OCI-LY7 (cell line): ENCODE data around the gene KCNK6. TPM values are rescaled to one million over a fixed set of nuclear protein-coding genes. Genes with fewer than 3 reads are reported as not detected.

ENCODE experiments used
- BruUV-seq: library from RNA; stranded (reverse); fragments of 400-500 nt; replicated peaks from 2 replicates; lab custom pipeline; 2021; lab: Mats Ljungman, UMichigan
- CTCF ChIA-PET: fragments of 300-600 bp; sonication (Branson Sonifier 250); formaldehyde crosslinking; loops from one replicate; lab custom pipeline; 2022; ENCODE audit warnings: antibody characterized with exemption; ENCODE audit not compliant: unreplicated experiment; lab: Charles Lee
- POLR2A ChIA-PET: fragments of 300-600 bp; sonication (Branson Sonifier 250); formaldehyde crosslinking; loops from one replicate; lab custom pipeline; 2022; ENCODE audit warnings: antibody characterized with exemption; lab: Charles Lee
- DNase-seq: peaks from one replicate; pipeline ENCODE4 v3.0.0-alpha.2; 2015; ENCODE audit warnings: low spot score
- H2AFZ ChIP-seq: fragments of 200-600 bp; sonication (generic), shearing (Covaris generic); 2 replicates; pipeline ENCODE4 v1.6.1; 2014; ENCODE audit warnings: mild to moderate bottlenecking, antibody characterized with exemption, low read length, moderate library complexity
- H3K27ac ChIP-seq: fragments of 200-600 bp; sonication (generic); 2 replicates; pipeline ENCODE4 v1.5.1; 2014; ENCODE audit warnings: mixed run types, low read depth, mild to moderate bottlenecking, moderate library complexity, low read length, inconsistent platforms; ENCODE audit not compliant: poor library complexity, severe bottlenecking
- H3K36me3 ChIP-seq: fragments of 200-600 bp; sonication (generic); 2 replicates; pipeline ENCODE4 v1.6.1; 2014; ENCODE audit warnings: mild to moderate bottlenecking, antibody characterized with exemption, low read length, moderate library complexity, mixed read lengths; ENCODE audit not compliant: insufficient read depth
- H3K4me1 ChIP-seq: fragments of 200-600 bp; sonication (generic); 2 replicates; pipeline ENCODE4 v1.5.1; 2014; ENCODE audit warnings: mild to moderate bottlenecking, low read length; ENCODE audit not compliant: insufficient read depth, poor library complexity, severe bottlenecking
- H3K4me2 ChIP-seq: fragments of 200-600 bp; sonication (generic); 2 replicates; pipeline ENCODE4 v1.6.1; 2014; ENCODE audit warnings: mild to moderate bottlenecking, low read length
- H3K4me3 ChIP-seq: fragments of 200-600 bp; sonication (generic); 2 replicates; pipeline ENCODE4 v1.5.1; 2014; ENCODE audit warnings: mild to moderate bottlenecking, low read depth, low read length; ENCODE audit not compliant: poor library complexity, severe bottlenecking
- H3K79me2 ChIP-seq: fragments of 200-600 bp; sonication (generic); 2 replicates; pipeline ENCODE4 v1.6.1; 2016; ENCODE audit warnings: low read depth, mild to moderate bottlenecking, low read length, moderate library complexity, mixed read lengths; ENCODE audit not compliant: insufficient read depth
- H3K9me2 ChIP-seq: fragments of 200-600 bp; sonication (generic); 2 replicates; pipeline ENCODE4 v1.6.1; 2016; ENCODE audit warnings: mild to moderate bottlenecking, low read length, mixed read lengths; ENCODE audit not compliant: insufficient read depth
- H3K9me3 ChIP-seq: fragments of 200-600 bp; sonication (generic); 2 replicates; pipeline ENCODE4 v1.6.1; 2014; ENCODE audit warnings: mild to moderate bottlenecking, mixed run types, low read length, mixed read lengths
- H4K20me1 ChIP-seq: fragments of 200-600 bp; sonication (generic); 2 replicates; pipeline ENCODE4 v1.6.1; 2014; ENCODE audit warnings: mild to moderate bottlenecking, antibody characterized with exemption, low read length, moderate library complexity, mixed read lengths; ENCODE audit not compliant: insufficient read depth
- CTCF ChIP-seq: fragments of 200-600 bp; sonication (generic); conservative IDR thresholded peaks from 2 replicates; pipeline ENCODE4 v1.5.1; 2014; ENCODE audit warnings: mild to moderate bottlenecking, antibody characterized with exemption, low read length, moderate library complexity, mixed read lengths
- EZH2phosphoT487 ChIP-seq: fragments of 200-600 bp; sonication (generic); IDR thresholded peaks from 2 replicates; pipeline ENCODE4 v1.6.1; 2018; ENCODE audit warnings: low read depth, borderline replicate concordance, mild to moderate bottlenecking, mixed run types, antibody characterized with exemption, low read length, moderate library complexity, mixed read lengths
- intact Hi-C: fragments of 100-400 bp; cut with micrococcal nuclease; formaldehyde crosslinking; loops from one replicate; pipeline ENCODE4 v1.10.0; 2022; ENCODE audit not compliant: unreplicated experiment
- total RNA-seq, 2 experiments: library from RNA; depleted of rRNA in 1 of 2; stranded (reverse); fragments of >200 nt in 1 of 2; shearing (Covaris generic) in 1 of 2; gene quantifications; 2 replicates each; pipeline ENCODE4 v1.2.3, GENCODE V29; 2014 to 2022

Gene KCNK6
- total RNA-seq, 2 experiments from 2014 or later: 1.7 to 6.9 TPM

- no peak for DNase-seq
- H3K4me3 ChIP-seq: no peak overlapping the region
- no peak overlapping the region for H2AFZ ChIP-seq
- no peaks in the 10 kb centered on the region for H4K20me1 ChIP-seq
- ChIA-PET CTCF (interaction anchor here (0.5 kb wide), 1 partner anchor 264 kb away, joined by 3 read pairs; no protein-coding TSS in a partner anchor), POLR2A (no interaction called here)
- no peaks in the 10 kb centered on the region for H3K9me2 ChIP-seq
- H3K4me1 ChIP-seq: no peaks in the 10 kb centered on the region
- no peak overlapping the region for H3K4me2 ChIP-seq
- H3K79me2 ChIP-seq: no peaks in the 10 kb centered on the region
- H3K9me3 ChIP-seq: no peaks in the 10 kb centered on the region
- intact Hi-C loops: no loop called here
- no peak overlapping the region for H3K27ac ChIP-seq
- peaks cover 9% of the 10 kb centered on the region; the same call in 1 of the 2 replicates for H3K36me3 ChIP-seq
- BruUV-seq: no TSS peak
- TF ChIP-seq CTCF (no peak), EZH2phosphoT487 (no peak)
Measured at GRCh38 chr19:38304352-38304865, 15.2 kb upstream of the KCNK6 start.

- H2AFZ ChIP-seq: no peak overlapping the region
- BruUV-seq: no TSS peak
- CTCF ChIA-PET: no interaction called here
- H3K4me2 ChIP-seq: no peak overlapping the region
- intact Hi-C loops: no loop called here
- H3K27ac ChIP-seq: no peak overlapping the region
- peaks cover 9% of the 10 kb centered on the region; the same call in 1 of the 2 replicates for H3K36me3 ChIP-seq
- TF ChIP-seq CTCF (no peak), EZH2phosphoT487 (no peak)
- no peak overlapping the region for H3K4me3 ChIP-seq
- H4K20me1 ChIP-seq: no peaks in the 10 kb centered on the region
- no peak for DNase-seq
- H3K9me2 ChIP-seq: no peaks in the 10 kb centered on the region
- POLR2A ChIA-PET: no interaction called here
- no peaks in the 10 kb centered on the region for H3K4me1 ChIP-seq
- H3K9me3 ChIP-seq: no peaks in the 10 kb centered on the region
- H3K79me2 ChIP-seq: no peaks in the 10 kb centered on the region
Measured at GRCh38 chr19:38304866-38305429, 14.7 kb upstream of the KCNK6 start.

GRCh38 chr19:38306236-38306635 lies 13.4 kb upstream of the KCNK6 start:
- POLR2A ChIA-PET: interaction anchor here (0.6 kb wide), 1 partner anchor 259 kb away, joined by 3 read pairs; no protein-coding TSS in a partner anchor
- no peaks in the 10 kb centered on the region for H4K20me1 ChIP-seq
- no peaks in the 10 kb centered on the region for H3K4me1 ChIP-seq
- CTCF ChIA-PET: no interaction called here
- H3K9me3 ChIP-seq: no peaks in the 10 kb centered on the region
- H3K79me2 ChIP-seq: no peaks in the 10 kb centered on the region
- intact Hi-C loops: no loop called here
- no peaks in the 10 kb centered on the region for H3K9me2 ChIP-seq
- no TSS peak for BruUV-seq
- H3K4me2 ChIP-seq: no peak overlapping the region
- H3K4me3 ChIP-seq: no peak overlapping the region
- no peak overlapping the region for H2AFZ ChIP-seq
- TF ChIP-seq EZH2phosphoT487 (no peak), CTCF (no peak)
- peaks cover 9% of the 10 kb centered on the region; the same call in 1 of the 2 replicates for H3K36me3 ChIP-seq
- DNase-seq: no peak
- H3K27ac ChIP-seq: no peak overlapping the region
